NCI-H2107 (cell line): ENCODE data around the gene RAC3.

Experiments used
- DNase-seq: peaks from one replicate; lab custom pipeline; 2025; lab: John Stamatoyannopoulos, UW

RAC3 gene

DNA sequence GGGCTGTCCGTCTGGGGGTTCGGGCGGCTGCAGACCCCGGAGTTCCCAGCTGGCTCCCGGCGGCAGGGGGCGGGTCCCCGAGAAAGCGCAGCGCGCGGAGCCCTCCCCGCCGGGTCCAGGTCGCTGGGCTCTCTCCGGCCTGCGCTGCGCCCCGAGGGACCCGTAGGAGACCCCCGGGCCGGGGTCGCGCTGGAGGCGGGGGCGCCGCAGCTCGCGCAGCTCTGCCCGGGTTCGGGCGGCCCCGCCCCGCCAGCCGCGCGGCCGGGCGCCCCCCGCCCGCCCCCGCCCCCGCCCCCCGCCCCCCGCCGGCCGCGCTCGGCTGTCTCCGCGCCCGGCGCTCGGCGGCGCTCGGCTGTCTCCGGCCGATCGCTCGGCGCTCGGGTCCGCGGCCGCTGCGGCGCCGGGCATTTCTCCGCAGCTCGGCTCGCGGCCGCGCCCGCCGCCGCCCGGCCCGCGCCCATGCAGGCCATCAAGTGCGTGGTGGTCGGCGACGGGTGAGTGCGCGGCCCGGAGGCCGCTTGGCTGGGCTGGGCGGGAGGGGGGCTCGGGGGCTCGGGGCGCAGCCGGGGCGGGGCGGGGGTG, at the start of gene RAC3:
TSS of gene RAC3 (plus strand) at position 376 of the 582 bp plus-strand sequence. CDS start at position 460, 84 bp downstream.
- DNase-seq = no peak

DNA sequence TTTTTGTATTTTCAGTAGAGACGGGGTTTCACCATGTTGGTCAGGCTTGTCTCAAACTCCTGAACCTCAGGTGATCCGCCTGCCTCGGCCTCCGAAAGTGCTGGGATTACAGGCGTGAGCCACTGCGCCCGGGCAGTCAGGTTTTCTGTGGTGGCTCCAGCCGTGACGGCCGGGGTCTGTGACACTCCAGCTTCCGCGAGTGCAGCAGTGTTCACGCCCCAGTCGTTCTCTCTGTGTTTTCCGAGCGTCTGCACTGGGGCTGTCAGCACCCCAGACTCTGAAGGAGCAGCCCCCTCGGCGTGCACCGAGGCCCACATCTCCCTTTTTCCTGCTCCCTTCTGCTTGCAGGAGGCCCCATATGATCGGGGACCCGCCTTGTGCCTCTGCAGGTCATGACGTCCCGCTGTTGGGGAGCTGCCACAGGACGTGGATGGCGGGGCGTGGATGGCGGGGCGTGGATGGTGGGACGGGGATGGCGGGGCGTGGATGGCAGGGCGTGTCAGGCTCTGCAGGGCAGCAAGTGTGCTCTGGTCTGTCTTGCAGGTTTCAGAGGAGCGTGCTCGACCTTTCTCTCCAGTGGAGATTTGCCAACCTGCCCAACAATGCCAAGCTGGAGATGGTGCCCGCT, 48.4 kb upstream of the RAC3 start:
- DNase-seq = no peak

DNA sequence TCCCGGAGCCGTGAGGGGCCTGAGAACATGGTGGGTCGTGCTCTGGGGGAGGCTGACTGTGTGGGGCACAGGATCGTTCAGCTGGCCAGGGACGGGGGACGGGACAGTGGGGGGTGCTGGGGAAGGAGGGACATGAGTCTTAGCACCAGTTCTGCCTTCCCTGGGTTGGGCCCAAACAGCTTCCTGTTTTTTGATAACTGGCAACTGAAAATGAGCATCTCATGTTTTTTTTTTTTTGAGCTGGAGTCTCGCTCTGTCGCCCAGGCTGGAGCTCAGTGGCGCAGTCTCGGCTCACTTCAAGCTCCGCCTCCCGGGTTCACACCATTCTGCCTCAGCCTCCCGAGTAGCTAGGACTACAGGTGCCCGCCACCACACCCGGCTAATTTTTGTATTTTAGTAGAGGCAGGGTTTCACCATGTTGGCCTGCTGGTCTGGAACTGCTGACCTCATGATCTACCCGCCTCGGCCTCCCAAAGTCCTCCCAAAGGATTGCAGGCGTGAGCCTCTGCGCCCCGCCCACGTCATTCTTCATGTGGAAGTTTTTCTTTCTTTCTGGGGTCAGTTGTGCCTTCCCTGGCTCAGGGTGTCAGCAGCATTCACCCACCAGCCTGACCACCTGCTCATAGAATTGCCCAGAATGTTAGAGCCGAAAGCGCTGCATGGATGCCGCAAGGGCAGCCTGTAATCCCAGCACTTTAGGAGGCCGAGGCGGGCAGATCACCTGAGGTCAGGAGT, 47.7 kb upstream of the RAC3 start:
- DNase-seq = no peak

DNA sequence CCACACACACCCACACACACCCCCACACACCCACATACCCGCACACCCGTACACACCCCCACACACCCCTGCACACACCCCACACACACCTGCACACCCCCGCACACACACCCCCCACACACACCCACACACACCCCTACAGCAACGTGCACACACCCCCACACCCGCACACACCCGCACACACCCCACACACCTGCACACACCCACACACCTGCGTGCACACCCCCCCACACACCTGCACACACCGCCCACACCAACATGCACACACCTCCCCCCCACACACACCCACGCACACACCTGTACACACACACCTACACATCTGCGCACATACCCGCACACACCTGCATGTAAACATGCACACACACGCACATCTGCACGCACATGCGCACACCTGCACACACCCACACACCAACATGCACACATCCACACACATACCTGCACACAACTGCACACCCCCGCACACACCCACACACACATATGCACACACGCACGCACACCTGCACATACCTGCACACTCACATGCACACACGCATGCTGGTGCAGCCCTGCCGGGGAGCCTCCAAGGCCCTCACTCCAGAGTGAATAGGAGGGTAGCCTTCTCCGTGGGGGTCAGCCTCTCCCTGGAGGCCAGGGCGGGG, 46.6 kb upstream of the RAC3 start:
- DNase-seq = no peak

DNA sequence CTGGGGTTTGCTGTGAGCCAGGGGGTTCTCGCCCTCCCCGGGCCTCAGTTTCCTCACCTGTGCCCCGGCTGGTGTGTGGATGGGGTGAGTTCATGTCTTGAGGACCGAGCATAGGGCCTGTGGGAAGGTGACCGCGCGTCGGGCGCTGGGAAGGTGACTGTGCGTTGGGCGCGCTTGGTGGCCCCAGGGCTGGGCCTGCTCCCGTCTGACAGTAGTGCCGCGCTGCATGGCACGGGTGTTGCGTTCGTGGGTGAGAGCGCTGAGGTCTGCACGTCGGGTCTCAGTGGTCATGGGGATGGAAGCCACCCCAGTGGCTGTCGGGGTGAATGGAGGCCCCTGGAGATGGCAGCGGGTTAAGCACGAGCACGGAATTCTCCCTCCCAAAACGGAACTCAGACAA, 44.9 kb upstream of the RAC3 start:
- no peak for DNase-seq

DNA sequence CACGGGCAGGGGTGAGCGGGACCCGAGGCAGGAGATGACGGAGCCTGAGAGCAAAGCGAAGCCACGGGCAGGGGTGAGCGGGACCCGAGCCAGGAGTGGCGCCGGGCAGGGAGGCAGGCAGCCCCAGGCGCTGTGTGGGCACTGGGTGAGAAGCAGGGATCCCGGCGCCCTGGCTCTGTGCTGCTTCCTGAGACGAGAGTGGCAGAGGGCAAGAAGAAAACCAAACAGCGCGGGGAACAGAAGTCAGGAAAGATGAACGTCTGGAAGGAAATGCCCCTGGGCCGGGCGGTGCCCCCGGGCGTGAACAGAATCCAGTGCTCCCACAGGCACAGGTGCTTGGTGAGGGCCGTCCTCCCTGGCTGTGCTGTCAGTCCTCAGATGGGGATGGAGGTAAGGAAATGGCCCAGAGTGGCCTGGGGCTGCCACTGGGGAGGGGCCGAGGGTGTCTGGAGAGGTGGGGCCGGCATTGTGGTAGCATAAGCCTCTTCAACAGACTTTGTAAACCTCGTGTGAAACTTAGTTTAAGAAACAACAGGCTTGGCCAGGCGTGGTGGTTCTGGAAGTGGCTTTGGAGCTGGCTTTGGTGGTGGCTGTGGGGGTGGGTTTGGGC, 44.2 kb upstream of the RAC3 start:
- DNase-seq = no peak

DNA sequence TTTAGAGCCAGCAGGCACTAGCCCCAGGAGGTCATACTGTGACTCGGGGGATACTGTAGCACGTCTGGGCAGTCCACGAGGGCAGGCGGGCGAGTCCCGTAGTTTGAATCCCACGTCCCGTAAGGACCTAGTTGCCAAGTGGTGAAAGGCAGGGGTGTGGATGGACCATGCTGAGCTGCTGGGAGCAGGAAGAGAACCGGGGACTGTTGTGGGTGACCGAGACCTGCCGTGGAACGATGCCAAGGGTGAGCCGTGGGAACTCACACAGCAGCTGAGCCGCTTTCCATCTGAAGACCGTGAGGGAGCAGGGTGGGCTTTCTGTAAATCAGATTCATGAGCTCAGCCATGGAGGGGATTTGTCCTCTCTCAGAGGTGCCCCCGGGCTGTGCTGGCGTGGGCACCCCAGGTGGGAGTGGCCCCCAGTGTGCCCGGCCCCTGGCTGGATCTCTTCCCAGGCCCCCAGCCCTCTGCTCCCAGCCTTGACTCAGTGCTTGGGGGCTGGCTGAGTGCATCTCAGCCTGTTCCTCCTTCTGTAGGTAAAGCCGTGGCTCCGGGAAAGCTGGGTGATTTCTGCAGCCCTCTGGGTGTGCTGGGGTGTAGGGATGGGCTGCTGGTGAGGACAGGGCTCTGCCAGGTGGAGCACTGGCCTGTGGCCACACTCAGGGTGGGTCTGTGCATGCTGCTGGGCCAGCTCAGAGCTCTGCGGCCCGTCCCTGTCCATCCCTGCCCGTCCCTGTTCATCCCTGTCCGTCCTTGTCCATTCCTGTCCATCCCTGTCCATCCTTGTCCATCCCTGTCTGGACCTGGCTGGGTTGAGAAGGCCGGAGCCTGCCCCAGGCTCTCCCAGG, 40.4 kb upstream of the RAC3 start:
- DNase-seq = no peak

DNA sequence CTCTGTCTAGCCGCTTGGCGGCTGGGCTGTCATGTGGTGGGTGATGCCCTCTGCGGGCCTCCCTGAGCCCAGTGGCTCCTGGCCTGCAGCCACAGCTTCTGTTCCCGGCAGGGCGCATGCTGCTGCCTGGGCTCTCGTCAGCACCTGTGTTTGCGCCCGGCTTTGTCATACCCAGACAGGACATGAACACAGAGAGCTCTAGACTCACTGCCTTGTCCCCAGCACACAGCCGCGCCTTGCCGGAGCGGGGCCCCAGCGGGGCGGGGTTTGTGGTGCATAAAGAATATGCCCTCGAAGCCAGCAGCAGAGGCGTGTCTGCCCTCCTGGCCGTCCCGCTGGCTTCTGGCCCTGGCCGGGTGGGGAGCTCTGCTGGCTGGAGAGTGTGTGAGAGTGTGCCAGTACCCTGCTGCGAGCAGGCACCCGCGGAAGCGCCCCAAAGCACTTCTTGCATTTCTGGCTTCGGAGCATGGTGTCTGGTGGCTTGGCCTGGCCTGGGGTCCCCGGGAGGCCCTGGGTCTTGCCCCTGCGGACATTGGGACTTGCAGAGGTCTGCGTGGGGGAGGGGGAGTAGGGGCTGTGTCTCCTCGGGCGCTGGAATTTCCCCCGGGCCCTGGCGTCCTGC, 39.7 kb upstream of the RAC3 start:
- DNase-seq = peak; percentile 41

DNA sequence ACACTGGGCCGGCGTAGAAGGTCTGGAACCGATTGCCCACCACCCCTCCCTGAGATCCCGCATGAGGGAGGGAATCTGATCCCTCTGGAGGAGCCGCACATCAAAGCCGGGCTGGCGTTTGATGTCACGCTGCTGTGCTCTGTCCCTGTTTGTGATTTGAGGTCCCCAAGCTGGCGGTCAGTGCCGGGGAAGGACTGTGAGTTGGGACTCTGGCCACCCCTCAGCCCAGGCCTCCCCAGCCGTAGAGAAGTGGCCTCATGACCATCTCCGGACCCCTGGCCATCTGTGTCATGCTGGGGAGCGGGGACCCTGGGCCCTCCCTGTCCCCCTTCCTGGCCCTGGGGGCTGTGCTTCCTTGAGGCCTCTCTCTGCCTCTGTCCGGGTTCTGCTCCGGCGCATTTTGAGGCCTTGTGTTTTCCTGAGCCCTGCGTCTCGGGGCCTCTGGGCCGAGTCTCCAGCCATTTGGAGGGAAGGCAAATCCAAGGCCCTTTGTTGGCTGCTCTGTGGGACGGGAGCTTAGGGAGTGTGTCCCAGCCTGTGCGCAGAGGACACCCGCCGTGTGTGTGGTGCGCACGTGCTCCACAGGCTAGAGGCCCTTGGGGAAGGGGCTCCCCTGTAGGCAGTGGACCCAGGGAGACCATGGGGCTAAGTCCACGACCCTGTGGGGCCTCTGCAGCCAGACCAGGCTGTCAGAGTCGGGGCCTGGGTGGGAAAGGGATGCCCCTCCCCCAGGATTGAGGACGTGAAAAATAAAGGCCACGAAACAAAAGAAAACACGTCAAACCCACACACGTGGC, 39.0 kb upstream of the RAC3 start:
- DNase-seq = no peak

DNA sequence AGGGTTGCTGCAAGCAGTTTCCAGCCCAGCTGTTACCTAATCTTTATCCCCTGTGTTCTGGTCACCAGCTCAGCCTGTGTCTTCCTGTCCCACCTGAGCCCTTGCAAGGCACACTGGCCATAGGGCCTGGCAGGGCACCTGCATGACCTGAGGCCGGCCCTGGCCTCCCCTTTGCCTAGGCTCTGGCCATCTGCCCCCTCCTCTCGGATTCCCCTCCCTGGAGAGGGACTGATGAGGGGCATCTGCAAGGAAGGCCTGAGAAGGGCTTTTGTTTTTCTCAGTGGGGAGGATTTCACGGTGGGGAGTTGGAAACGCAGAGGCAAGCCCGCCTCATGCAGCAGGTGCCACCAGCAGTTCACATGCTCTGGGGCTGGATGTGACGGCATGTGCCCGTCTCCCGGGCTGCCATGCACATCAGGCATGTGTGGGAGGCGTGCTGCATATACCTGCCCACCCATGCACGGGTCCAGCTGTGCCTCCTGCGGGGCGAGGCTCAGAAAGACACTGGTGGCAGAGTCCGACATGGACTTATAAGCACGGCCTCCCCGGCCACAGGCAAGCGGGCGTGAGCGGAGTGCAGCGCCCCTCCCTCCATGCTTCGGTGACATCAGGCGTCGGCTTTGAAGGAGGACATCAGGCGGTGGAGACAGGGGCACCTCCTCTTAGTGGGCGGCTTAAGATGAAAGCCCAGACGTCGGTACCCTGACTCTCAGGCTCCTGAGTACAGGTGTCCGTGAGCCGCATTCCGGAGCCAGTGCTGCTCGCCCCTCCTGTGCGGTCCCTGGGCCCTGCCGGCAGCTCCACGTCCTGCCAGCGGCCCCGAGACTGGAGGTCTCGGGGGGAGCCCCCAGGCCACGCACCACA, 37.5 kb upstream of the RAC3 start:
- no peak for DNase-seq

DNA sequence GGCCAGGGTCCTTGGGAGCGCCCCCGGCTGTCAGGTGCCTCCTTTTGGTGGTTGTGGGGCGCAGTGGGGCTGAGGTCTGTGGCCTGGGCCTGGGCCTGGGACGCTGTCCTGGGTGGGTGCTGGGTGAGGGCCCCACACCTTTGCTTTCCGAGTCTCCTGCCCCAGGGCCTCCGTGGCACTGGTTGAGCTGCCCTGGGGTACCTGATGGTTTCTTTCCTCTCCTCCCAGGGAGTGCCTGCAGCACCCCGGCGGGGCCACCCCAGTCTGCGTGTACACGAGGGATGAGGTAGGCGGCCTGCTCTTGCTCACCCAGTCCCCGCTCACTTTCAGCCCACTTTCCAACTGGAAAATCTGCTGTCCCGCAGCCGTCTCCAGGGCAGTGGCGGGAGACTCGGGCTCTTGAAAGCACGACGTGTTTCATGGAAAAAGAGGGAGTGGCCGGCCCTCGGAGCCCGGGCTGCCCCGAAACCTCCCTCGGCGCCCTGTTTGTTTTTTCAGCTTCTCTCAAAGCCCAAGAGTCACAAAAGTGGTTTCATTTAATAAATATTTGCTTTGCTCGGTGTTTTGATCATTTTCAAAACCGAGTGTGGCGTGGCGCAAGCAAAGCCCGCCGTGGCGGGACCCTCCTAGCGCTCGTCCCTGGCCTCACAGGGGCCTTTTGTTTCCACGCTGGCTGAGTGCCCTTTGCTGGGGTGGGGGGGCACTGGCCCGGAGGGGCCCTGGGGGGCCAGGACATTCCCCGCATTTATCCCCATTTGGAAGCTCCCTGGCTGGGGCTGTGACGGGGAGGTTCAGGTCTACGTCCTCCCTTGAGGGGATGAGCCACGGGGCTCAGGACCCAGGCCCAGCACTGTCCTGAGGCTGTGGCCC, 36.6 kb upstream of the RAC3 start:
- DNase-seq = no peak

DNA sequence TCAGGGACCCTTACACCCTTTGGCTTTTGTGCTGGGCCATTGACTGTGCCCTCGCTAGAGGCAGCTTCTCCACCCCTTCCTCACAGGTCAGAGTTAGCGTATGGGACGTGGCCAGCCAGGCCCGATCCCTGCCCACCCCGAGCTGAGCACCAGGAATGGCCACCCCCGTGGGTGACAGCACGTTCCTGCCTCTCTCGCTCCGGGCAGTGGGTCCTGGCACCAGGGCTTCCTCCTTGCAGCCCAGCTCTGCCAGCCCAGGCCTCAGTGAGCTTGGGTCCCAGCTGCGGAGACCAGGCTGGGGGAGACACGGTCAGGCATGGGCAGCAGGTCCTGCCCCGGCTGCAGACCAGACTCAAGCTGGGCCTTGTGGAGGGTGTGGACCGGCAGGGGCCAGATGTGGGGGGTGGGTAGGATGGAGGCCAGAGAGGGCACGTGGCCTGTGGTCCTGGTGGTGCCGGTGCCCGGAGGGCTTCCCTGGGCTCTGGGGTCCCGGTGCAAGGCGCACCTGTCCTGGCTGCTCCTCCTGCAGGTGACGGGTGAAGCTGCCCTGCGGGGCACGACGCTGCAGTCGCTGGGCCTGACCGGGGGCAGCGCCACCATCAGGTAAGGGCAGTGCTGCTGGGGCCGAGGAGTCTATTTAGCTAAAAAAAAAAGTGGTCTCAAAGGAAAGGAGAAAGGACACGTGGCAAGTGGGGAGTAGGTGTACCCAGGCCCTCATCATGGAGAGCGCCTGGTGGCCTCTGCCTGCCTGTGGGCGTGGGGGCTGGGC, 35.8 kb upstream of the RAC3 start:
- DNase-seq = no peak

DNA sequence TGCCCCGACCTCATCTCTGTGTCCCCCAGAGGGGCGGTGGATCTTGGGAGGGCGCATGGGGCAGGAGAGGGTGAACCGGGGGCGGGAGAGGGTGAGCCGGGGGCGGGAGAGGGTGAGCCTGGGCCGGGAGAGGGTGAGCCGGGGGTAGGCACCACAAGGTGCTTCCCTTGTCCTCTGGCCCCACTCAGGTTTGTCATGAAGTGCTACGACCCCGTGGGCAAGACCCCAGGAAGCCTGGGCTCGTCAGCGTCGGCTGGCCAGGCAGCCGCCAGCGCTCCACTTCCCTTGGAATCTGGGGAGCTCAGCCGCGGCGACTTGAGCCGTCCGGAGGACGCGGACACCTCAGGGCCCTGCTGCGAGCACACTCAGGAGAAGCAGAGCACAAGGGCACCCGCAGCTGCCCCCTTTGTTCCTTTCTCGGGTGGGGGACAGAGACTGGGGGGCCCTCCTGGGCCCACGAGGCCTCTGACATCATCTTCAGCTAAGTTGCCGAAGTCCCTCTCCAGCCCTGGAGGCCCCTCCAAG, 35.2 kb upstream of the RAC3 start:
- no peak for DNase-seq

DNA sequence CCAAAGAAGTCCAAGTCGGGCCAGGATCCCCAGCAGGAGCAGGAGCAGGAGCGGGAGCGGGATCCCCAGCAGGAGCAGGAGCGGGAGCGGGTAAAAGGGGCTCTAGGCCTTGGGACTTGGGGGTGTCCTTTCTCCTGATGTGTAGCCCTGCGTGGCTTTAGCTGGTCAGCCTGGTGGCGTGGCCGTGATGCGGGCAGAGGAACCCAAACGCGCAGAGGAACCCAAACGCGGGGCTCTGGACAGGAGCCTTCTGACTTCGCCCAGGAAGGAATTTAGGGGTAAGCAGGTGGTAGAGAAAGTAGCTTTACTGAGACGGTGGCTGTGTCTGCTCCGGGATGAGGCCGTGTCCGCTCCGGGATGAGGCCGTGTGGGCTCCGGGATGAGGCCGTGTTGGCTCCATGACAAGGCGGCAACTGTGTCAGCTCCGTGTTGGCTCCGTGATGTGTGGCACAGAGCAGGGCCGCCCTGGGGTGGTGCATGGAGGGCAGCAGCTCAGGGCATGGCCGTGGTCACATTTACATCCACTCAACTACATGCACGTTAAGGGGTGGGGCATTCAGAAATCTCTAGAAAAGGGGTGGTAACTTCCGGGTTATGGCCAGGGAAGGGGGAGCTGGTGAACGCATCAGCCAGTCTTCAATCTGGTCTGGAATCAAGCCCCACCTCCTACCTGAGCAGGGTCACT, 34.6 kb upstream of the RAC3 start:
- DNase-seq = no peak

DNA sequence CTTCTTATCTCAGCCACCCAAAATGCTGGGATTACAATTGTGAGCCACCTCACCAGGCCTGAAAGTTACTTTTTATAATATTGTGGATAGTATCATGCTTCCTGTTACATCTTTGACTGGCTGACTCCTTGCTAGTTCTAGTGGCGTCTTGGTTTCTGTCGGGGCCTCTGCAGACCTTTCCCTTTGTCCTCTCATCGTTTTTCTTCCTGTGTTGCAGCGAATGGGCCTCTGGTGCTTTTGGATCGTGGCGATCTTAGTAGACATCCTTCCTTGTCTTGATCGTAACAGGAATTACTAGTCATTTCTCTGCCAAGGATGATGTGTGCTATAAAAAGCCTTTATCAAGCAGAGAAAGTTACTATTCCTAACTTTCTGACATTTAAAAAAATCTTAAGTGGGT, 33.3 kb upstream of the RAC3 start:
- DNase-seq = no peak

DNA sequence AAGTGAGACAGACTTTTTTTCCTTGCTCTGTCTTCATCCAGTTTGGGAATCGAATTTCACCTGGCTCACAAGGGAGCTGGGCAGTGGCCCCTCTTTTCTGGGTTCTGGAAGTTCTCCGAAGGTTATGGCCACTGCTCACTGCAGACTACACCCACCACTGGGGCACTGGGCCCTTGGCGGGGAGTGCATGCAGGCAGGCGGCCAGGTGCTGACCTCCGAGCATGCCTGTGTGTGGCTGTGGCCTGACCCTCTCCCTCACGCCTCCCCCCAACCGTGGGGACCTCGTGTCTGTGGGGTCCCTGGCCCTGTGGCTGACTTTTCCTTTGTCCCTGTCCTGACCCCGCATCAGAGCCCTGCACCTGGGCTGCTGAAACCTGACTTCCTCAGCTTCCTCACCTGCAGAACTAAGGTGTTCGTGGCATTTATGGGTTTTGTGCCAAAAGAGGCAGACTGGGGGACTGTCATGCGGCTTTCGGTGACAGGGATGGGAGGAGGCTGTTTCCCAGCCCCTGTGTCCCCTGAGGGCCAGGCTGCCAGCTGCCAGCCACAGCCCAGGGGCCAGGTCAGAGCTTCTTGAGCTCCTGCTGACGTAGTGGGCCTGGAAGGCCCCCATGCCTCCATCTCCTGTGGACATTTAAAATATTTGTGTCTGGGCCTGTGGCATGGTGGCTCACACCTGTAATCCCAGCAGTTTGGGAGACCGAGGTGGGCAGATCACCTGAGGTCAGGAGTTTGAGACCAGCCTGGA, 32.6 kb upstream of the RAC3 start:
- DNase-seq = no peak
